Neural cell (in vitro differentiated cells): ENCODE measurements around the gene DGKQ. TPM values are rescaled to one million over a fixed set of nuclear protein-coding genes. Genes with fewer than 3 reads are reported as not detected.

Experiments used
- H2AFZ ChIP-seq: fragments of 200-600, 300-800 bp; sonication (generic), shearing (Covaris generic); 2 replicates; pipeline ENCODE4 v1.6.0; 2014; ENCODE audit warnings: low read depth, mild to moderate bottlenecking, antibody characterized with exemption, low read length, moderate library complexity
- H3F3A ChIP-seq: fragments of 200-600 bp; shearing (Covaris generic); 2 replicates; pipeline ENCODE4 v1.6.1; 2016; ENCODE audit warnings: mild to moderate bottlenecking, moderate library complexity, mixed read lengths, antibody characterized with exemption, low read length; ENCODE audit not compliant: insufficient read depth, poor library complexity, severe bottlenecking
- H3K27ac ChIP-seq: fragments of 200-600, 300-800 bp; sonication (generic), shearing (Covaris generic); 2 replicates; pipeline ENCODE4 v1.5.1; 2014; ENCODE audit warnings: mild to moderate bottlenecking, low read length, moderate library complexity
- H3K27me3 ChIP-seq: fragments of 300-800, 200-600 bp; sonication (generic), shearing (Covaris generic); 2 replicates; pipeline ENCODE4 v1.6.0; 2014; ENCODE audit warnings: mild to moderate bottlenecking, low read depth, low read length, moderate library complexity; ENCODE audit not compliant: insufficient read depth
- H3K36me3 ChIP-seq: fragments of 300-800, 200-600 bp; sonication (generic), shearing (Covaris generic); 2 replicates; pipeline ENCODE4 v1.5.1; 2014; ENCODE audit warnings: mild to moderate bottlenecking, antibody characterized with exemption, low read length, moderate library complexity; ENCODE audit not compliant: insufficient read depth
- H3K4me2 ChIP-seq: fragments of 300-800, 200-600 bp; sonication (generic), shearing (Covaris generic); 2 replicates; pipeline ENCODE4 v1.6.0; 2014; ENCODE audit warnings: mild to moderate bottlenecking, low read length
- H3K4me3 ChIP-seq: fragments of 300-800, 200-600 bp; sonication (generic), shearing (Covaris generic); 2 replicates; pipeline ENCODE4 v1.5.1; 2014; ENCODE audit warnings: mild to moderate bottlenecking, low read length, moderate library complexity
- H3K79me2 ChIP-seq: fragments of 200-600 bp; shearing (Covaris generic); replicated peaks from 2 replicates; pipeline ENCODE4 v1.6.0; 2014; ENCODE audit warnings: mild to moderate bottlenecking, low read length, moderate library complexity; ENCODE audit not compliant: insufficient read depth
- H3K9ac ChIP-seq: fragments of 300-800, 200-600 bp; sonication (generic), shearing (Covaris generic); 2 replicates; pipeline ENCODE4 v1.6.1; 2016; ENCODE audit warnings: mild to moderate bottlenecking, low read length, mixed read lengths
- H3K9me2 ChIP-seq: fragments of 200-600 bp; shearing (Covaris generic); 2 replicates; pipeline ENCODE4 v1.6.1; 2016; ENCODE audit warnings: mild to moderate bottlenecking, low read length, mixed read lengths; ENCODE audit not compliant: insufficient read depth
- H3K9me3 ChIP-seq: fragments of 200-600, 300-800 bp; sonication (generic), shearing (Covaris generic); 2 replicates; pipeline ENCODE4 v1.6.1; 2016; ENCODE audit warnings: mild to moderate bottlenecking, mixed run types, low read length, moderate library complexity, mixed read lengths
- H4K20me1 ChIP-seq: fragments of 200-600 bp; shearing (Covaris generic); 2 replicates; pipeline ENCODE4 v1.6.1; 2016; ENCODE audit warnings: mild to moderate bottlenecking, mixed run types; ENCODE audit not compliant: insufficient read depth
- EP300 ChIP-seq: fragments of 450-650 bp; conservative IDR thresholded peaks from 2 replicates; pipeline ENCODE4 v1.6.1; 2014; ENCODE audit warnings: antibody characterized with exemption, mild to moderate bottlenecking, moderate library complexity; ENCODE audit not compliant: poor library complexity, severe bottlenecking
- EZH2 ChIP-seq: fragments of 200-600, 300-800 bp; shearing (Covaris generic), sonication (generic); IDR thresholded peaks from 2 replicates; pipeline ENCODE4 v1.6.1; 2014; ENCODE audit warnings: antibody characterized with exemption, low read length, borderline replicate concordance, mild to moderate bottlenecking; ENCODE audit not compliant: insufficient read depth, poor library complexity, severe bottlenecking
- MXI1 ChIP-seq: fragments of 450-650 bp; conservative IDR thresholded peaks from 2 replicates; pipeline ENCODE4 v1.6.1; 2014; ENCODE audit warnings: antibody characterized with exemption, mild to moderate bottlenecking; ENCODE audit not compliant: poor library complexity, severe bottlenecking
- POLR2AphosphoS5 ChIP-seq: IDR thresholded peaks from 2 replicates; pipeline ENCODE4 v1.6.1; 2012
- RAD21 ChIP-seq: fragments of 450-650 bp; conservative IDR thresholded peaks from 2 replicates; pipeline ENCODE4 v1.6.1; 2014; ENCODE audit warnings: antibody characterized with exemption, mild to moderate bottlenecking, moderate library complexity
- REST ChIP-seq: IDR thresholded peaks from 2 replicates; pipeline ENCODE4 v1.6.1; 2012; ENCODE audit warnings: borderline replicate concordance
- SMC3 ChIP-seq: fragments of 450-650 bp; conservative IDR thresholded peaks from 2 replicates; pipeline ENCODE4 v1.6.1; 2014; ENCODE audit warnings: antibody characterized with exemption, mild to moderate bottlenecking, moderate library complexity; ENCODE audit not compliant: poor library complexity
- TAF1 ChIP-seq: IDR thresholded peaks from 2 replicates; pipeline ENCODE4 v1.6.1; 2012; ENCODE audit warnings: low read depth
- polyA plus RNA-seq: library from polyadenylated mRNA; depleted of rRNA; stranded (reverse); fragments of >200 nt; gene quantifications from 2 replicates; pipeline ENCODE4 v1.2.3, GENCODE V29; 2014
- TF ChIP-seq, protein P1 (sequence below): fragments of 450-650 bp; IDR thresholded peaks from 2 replicates; pipeline ENCODE4 v1.5.1; 2014; ENCODE audit warnings: antibody characterized with exemption, mild to moderate bottlenecking, moderate library complexity; ENCODE audit not compliant: poor library complexity, severe bottlenecking

DGKQ gene
- polyA plus RNA-seq, 1 donor from 2014 or later, result 32.4 TPM

DNA sequence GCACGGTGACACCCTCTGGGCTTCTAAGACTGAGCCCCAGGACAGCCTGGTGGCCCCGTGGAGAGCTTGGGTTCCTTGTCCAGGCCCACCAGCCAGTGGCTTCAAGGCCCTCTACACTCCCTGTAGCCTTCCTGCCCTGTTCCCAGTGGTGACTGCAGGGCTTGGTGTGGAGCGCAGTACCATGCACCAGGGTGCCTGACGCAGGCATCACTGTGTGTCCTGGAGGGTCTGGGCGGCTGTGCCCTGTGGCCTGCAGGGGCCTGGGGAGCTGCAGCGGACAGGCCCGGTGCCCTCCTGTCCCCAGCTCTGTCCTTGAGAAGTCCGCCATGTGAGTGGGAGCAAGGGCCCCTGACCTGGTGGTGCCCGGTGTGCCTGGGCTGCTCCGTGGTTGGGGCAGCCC lies 42.4 kb upstream of the DGKQ start:
- TF ChIP-seq MXI1, result no peak
- TF ChIP-seq POLR2AphosphoS5, result no peak
- Histone ChIP-seq H3K27me3 (peaks cover 8% of the 10 kb centered on the region), H3K27ac (no peak overlapping the region), H3K9me3 (no peaks in the 10 kb centered on the region), H3K36me3 (no peaks in the 10 kb centered on the region), H3K4me3 (no peak overlapping the region), H2AFZ (no peak overlapping the region), H3K79me2 (peaks cover 4% of the 10 kb centered on the region), H3K9ac (no peak overlapping the region), H4K20me1 (no peaks in the 10 kb centered on the region), H3K9me2 (no peaks in the 10 kb centered on the region), H3K4me2 (no peak overlapping the region), H3F3A (no peaks in the 10 kb centered on the region)

- Histone ChIP-seq H3K9me2 (no peaks in the 10 kb centered on the region), H3K9ac (no peak overlapping the region), H3K79me2 (peaks cover 4% of the 10 kb centered on the region), H3K4me3 (no peak overlapping the region), H4K20me1 (no peaks in the 10 kb centered on the region), H3K27me3 (peaks cover 14% of the 10 kb centered on the region), H3K9me3 (no peaks in the 10 kb centered on the region), H2AFZ (no peak overlapping the region), H3K4me2 (no peak overlapping the region), H3F3A (no peaks in the 10 kb centered on the region), H3K27ac (no peak overlapping the region), H3K36me3 (no peaks in the 10 kb centered on the region)
- TF ChIP-seq, protein P1, sequence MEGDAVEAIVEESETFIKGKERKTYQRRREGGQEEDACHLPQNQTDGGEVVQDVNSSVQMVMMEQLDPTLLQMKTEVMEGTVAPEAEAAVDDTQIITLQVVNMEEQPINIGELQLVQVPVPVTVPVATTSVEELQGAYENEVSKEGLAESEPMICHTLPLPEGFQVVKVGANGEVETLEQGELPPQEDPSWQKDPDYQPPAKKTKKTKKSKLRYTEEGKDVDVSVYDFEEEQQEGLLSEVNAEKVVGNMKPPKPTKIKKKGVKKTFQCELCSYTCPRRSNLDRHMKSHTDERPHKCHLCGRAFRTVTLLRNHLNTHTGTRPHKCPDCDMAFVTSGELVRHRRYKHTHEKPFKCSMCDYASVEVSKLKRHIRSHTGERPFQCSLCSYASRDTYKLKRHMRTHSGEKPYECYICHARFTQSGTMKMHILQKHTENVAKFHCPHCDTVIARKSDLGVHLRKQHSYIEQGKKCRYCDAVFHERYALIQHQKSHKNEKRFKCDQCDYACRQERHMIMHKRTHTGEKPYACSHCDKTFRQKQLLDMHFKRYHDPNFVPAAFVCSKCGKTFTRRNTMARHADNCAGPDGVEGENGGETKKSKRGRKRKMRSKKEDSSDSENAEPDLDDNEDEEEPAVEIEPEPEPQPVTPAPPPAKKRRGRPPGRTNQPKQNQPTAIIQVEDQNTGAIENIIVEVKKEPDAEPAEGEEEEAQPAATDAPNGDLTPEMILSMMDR, result no peak
- TF ChIP-seq SMC3, result no peak
- TF ChIP-seq EZH2, result no peak
- TF ChIP-seq MXI1, result no peak
- no peak for TF ChIP-seq TAF1
- no peak for TF ChIP-seq POLR2AphosphoS5
- TF ChIP-seq REST, result no peak
- no peak for TF ChIP-seq EP300
- no peak for TF ChIP-seq RAD21
Measured at GRCh38 chr4:1015179-1015578, 41.8 kb upstream of the DGKQ start.
